Measurements from ENCODE around the gene MAPK10.

GRCh38 chr4:86014599-86014998, 345.3 kb downstream of the MAPK10 start:
- TF ChIP-seq CTCF (conservative IDR thresholded peaks at IDR 0.05 in 1 of 2, IDR thresholded peaks at IDR 0.05 in 1 of 2; ENCODE audit: low read depth in 1 of 2, low read length in 2 of 2) (no peak), EZH2 (IDR thresholded peaks at IDR 0.05; ENCODE audit: low read length, missing control alignments) (no peak)

All from fibroblast of lung (primary cell).